ENCODE measurements around the gene PNMT.

The PNMT gene

GRCh38 chr17:39676198-39676819 is 8.1 kb downstream of the PNMT start:
- ChIA-PET CTCF (interaction anchor here (0.6 to 2.1 kb wide), 8 partner anchors 19 to 444 kb away, joined by 3 to 16 read pairs (median 4); no protein-coding TSS in a partner anchor), POLR2A (interaction anchor here (1.2 to 1.5 kb wide), 5 partner anchors 10 to 38 kb away, joined by 3 to 8 read pairs (median 4); partner anchors contain the start of genes ERBB2 and PGAP3)
- H3K4me3 ChIP-seq (ENCODE audit: low read depth, low read length): no peak overlapping the region
- peaks cover 0 to 3% of the 10 kb centered on the region in 2 experiments; a peak in 2 of 3 replicates for H3K36me3 ChIP-seq (ENCODE audit: control insufficient read depth in 2 of 2, insufficient read depth in 1 of 2, low read length in 2 of 2)
- H3K4me1 ChIP-seq (ENCODE audit: control insufficient read depth, insufficient read depth, low read length): peaks cover 17% of the 10 kb centered on the region
- H3K27ac ChIP-seq (ENCODE audit: extremely low read depth, low read depth, low read length): peak overlapping the region; percentile 48
- H3K9me3 ChIP-seq (ENCODE audit: control insufficient read depth, insufficient read depth, low read depth, low read length): no peaks in the 10 kb centered on the region
- peak; percentile 36; the same call in 1 of the 2 replicates for TF ChIP-seq ZBTB8A (tag by site-specific recombination; IDR thresholded peaks at IDR 0.05)
- 0 out of 2 replicates have a peak, but pooled peaks have one; percentile 46 for TF ChIP-seq ZNF580 (tag by site-specific recombination; IDR thresholded peaks at IDR 0.05)
- peak; percentile 64 for TF ChIP-seq IKZF3 (tag by site-specific recombination; IDR thresholded peaks at IDR 0.05)
- peak; percentile 89 for TF ChIP-seq ZFHX2 (tag by site-specific recombination; conservative IDR thresholded peaks at IDR 0.05)
- peak; percentile 36; the same call in 1 of the 2 replicates for TF ChIP-seq ZNF423 (tag by site-specific recombination; IDR thresholded peaks at IDR 0.05)
- peak; percentile 52; the same call in 1 of the 2 replicates for TF ChIP-seq GLIS2 (tag by site-specific recombination; IDR thresholded peaks at IDR 0.05)
- 0 out of 2 replicates have a peak, but pooled peaks have one; percentile 46 for TF ChIP-seq SP7 (tag by site-specific recombination; IDR thresholded peaks at IDR 0.05)
- peak; percentile 48; the same call in 1 of the 2 replicates for TF ChIP-seq ZNF660 (tag by site-specific recombination; IDR thresholded peaks at IDR 0.05)
- 0 out of 2 replicates have a peak, but pooled peaks have one; percentile 30 for TF ChIP-seq KLF8 (tag by site-specific recombination; IDR thresholded peaks at IDR 0.05)
- no peak for TF ChIP-seq ZNF138 (tag by site-specific recombination; IDR thresholded peaks at IDR 0.05; ENCODE audit: borderline replicate concordance)
- TF ChIP-seq ZNF664 (tag by site-specific recombination; IDR thresholded peaks at IDR 0.05): peak; percentile 50; the same call in 1 of the 2 replicates
- TF ChIP-seq ZBTB6 (tag by site-specific recombination; IDR thresholded peaks at IDR 0.05): no peak
- peak; percentile 68; the same call in 1 of the 2 replicates for TF ChIP-seq ZNF639 (tag by site-specific recombination; IDR thresholded peaks at IDR 0.05)
- 0 out of 2 replicates have a peak, but pooled peaks have one; percentile 8 for TF ChIP-seq ZNF629 (tag by site-specific recombination; IDR thresholded peaks at IDR 0.05)
- TF ChIP-seq ZNF341 (tag by site-specific recombination; IDR thresholded peaks at IDR 0.05; ENCODE audit: low read depth): peak; percentile 43; the same call in 1 of the 2 replicates
- TF ChIP-seq KLF1 (tag by site-specific recombination; IDR thresholded peaks at IDR 0.05): peak; percentile 56
- peak; percentile 90 for TF ChIP-seq EGR2 (tag by site-specific recombination; IDR thresholded peaks at IDR 0.05; ENCODE audit: low read depth)
- no peak for TF ChIP-seq PBX3 (CRISPR knock-in tag; IDR thresholded peaks at IDR 0.05)
- TF ChIP-seq ZNF292 (tag by site-specific recombination; IDR thresholded peaks at IDR 0.05; ENCODE audit: borderline replicate concordance, low read depth): no peak
- TF ChIP-seq PATZ1 (tag by site-specific recombination; IDR thresholded peaks at IDR 0.05): peak; percentile 54; the same call in 1 of the 2 replicates
- peak; percentile 69; the same call in 1 of the 2 replicates for TF ChIP-seq ZNF600 (tag by site-specific recombination; IDR thresholded peaks at IDR 0.05)
- peak; percentile 87 for TF ChIP-seq GLIS1 (tag by site-specific recombination; IDR thresholded peaks at IDR 0.05)
- no peak for TF ChIP-seq ZNF23 (tag by site-specific recombination; IDR thresholded peaks at IDR 0.05; ENCODE audit: borderline replicate concordance)
- TF ChIP-seq ZNF837 (tag by site-specific recombination; IDR thresholded peaks at IDR 0.05): no peak
- no peak for TF ChIP-seq ZBTB26 (tag by site-specific recombination; optimal IDR thresholded peaks at IDR 0.05)
- no peak for TF ChIP-seq TRIM28 (IDR thresholded peaks at IDR 0.05; ENCODE audit: borderline replicate concordance, low read length)
- TF ChIP-seq ZNF398 (tag by site-specific recombination; IDR thresholded peaks at IDR 0.05): peak; percentile 67; the same call in 1 of the 2 replicates
- peak; percentile 83 for TF ChIP-seq ZIC2 (tag by site-specific recombination; IDR thresholded peaks at IDR 0.05)
